Measurements from ENCODE around the gene NR2E3. TPM values are rescaled to one million over a fixed set of nuclear protein-coding genes. Genes with fewer than 3 reads are reported as not detected.

The NR2E3 gene
- total RNA-seq, 4 donors from 2014 or later = not detected

DNA sequence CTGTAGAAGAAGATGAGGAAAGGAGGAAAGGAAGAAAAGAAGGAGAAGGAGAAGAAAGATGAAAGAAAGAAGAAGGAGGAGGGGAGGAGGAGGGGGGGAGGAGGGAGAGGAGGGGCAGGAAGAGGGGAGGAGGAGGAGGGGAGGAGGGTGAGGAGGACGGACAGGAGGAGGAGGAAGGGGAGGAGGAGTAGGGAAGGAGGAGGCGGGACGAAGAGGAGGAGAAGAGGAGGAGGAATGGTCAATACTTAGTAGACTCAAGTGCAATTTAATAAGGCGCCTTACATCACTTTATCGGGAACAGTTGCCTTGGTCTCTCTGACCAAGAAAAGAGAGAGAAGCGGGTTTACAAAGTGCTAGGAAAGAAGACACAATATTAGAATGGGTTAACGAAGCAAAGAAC lies 23.7 kb upstream of the NR2E3 start:
- H3K4me3 ChIP-seq (ENCODE audit: low read depth, poor library complexity, severe bottlenecking) = no peak overlapping the region
- DNase-seq (ENCODE audit: low spot score in 2 of 2) = no peak
- intact Hi-C loops (cut with DNase I; ENCODE audit: low total_unique reads) = no loop called here
- WGBS, 2 donors = 81 to 88% methylated on average over 7 of the region's 7 CpGs
- TF ChIP-seq, protein P1, sequence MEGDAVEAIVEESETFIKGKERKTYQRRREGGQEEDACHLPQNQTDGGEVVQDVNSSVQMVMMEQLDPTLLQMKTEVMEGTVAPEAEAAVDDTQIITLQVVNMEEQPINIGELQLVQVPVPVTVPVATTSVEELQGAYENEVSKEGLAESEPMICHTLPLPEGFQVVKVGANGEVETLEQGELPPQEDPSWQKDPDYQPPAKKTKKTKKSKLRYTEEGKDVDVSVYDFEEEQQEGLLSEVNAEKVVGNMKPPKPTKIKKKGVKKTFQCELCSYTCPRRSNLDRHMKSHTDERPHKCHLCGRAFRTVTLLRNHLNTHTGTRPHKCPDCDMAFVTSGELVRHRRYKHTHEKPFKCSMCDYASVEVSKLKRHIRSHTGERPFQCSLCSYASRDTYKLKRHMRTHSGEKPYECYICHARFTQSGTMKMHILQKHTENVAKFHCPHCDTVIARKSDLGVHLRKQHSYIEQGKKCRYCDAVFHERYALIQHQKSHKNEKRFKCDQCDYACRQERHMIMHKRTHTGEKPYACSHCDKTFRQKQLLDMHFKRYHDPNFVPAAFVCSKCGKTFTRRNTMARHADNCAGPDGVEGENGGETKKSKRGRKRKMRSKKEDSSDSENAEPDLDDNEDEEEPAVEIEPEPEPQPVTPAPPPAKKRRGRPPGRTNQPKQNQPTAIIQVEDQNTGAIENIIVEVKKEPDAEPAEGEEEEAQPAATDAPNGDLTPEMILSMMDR (IDR thresholded peaks at IDR 0.05) = no peak
- no peak for TF ChIP-seq POLR2A (IDR thresholded peaks at IDR 0.05)

DNA sequence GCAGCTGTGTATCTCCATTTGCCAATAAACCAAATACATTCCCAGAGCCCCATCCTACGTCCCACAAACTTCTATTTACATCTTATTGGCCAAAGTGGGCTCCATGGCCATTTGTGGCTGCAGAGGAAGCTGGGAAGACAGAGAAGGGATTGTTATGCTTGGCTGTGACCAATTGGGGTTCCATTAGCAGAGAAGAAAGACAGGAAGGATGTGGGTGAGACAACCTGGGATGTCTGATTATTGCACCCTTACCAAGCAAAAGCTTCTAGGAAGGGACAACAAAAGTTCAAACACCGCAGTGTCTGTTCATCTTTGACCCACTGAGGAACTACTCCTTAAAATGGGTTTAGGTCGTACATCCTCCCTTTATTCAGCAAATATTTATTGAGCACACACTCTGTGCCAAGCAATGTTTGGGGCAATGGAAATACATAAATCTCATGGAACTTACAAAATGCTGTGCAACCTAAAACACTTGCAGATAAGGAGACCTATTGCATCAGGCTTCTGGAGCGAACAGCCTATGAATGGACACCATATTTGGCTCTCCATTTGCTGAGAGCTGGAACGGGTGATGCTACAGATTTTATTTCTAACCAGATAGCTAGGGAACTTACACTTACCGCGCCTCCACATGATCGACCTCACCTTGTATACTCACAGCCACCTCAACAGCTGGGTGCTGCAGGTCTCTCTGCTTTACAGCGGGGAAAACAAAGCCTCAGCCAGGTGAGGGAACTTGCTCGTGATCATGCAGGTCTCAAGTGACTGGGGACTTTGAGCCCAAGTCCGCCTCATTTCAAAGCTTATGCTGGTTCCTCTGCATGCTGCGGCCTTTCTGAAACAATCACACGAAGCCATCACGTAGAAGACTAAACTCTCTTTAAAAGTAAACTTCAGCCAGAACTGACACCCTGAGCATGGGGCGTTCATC lies 21.4 kb upstream of the NR2E3 start:
- no peak overlapping the region for H3K4me3 ChIP-seq (ENCODE audit: low read depth, poor library complexity, severe bottlenecking)
- TF ChIP-seq, protein P1 (IDR thresholded peaks at IDR 0.05) = no peak
- TF ChIP-seq POLR2A (IDR thresholded peaks at IDR 0.05) = no peak
- 89 to 92% methylated on average over 15 of the region's 15 CpGs for WGBS, 2 donors
- intact Hi-C loops (cut with DNase I; ENCODE audit: low total_unique reads) = no loop called here
- peak in 1 of 2 donors; percentile 60 for DNase-seq (ENCODE audit: low spot score in 2 of 2)

DNA sequence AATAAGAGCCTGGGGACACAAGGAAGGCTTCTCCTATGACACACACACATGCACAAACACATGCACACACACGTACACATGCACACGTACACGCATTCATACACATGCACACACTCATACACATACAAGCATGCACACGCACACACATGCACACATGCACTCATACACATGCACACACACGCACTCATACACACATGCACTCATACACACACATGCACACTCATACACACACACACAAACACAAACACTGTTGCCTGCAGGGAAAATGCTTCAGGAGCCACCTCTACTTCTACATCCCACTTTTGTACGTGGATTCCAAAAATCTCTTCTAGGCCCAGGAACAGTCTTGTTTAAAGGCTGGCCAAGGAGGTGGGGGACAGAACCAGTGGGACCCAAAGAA lies 20.7 kb upstream of the NR2E3 start:
- DNase-seq (ENCODE audit: low spot score in 2 of 2) = no peak
- WGBS, 2 donors = 89 to 96% methylated on average over 6 of the region's 6 CpGs
- no peak overlapping the region for H3K4me3 ChIP-seq (ENCODE audit: low read depth, poor library complexity, severe bottlenecking)
- intact Hi-C loops (cut with DNase I; ENCODE audit: low total_unique reads) = no loop called here
- TF ChIP-seq, protein P1 (IDR thresholded peaks at IDR 0.05) = no peak
- no peak for TF ChIP-seq POLR2A (IDR thresholded peaks at IDR 0.05)

DNA sequence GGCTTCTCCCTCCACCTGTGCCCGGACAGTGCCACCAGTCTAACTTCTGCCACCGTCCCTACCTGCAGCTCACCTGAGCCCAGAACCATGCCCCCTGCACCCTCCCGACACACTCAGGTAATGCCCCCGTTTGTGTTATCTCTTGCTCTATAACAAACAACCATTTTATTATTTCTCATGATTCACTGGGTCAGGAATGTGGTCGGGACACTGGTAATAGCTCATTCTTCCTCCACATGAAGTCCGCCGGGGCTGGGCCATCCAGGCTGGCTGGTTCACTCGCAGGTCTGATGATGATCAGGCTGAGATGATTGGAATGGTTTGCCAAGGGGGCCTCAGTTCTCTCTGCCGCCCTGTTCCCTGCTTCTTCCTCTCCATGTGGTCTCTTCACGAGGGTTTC lies 20.3 kb upstream of the NR2E3 start:
- intact Hi-C loops (cut with DNase I; ENCODE audit: low total_unique reads) = no loop called here
- DNase-seq (ENCODE audit: low spot score in 2 of 2) = peak in 1 of 2 donors; percentile 32
- TF ChIP-seq, protein P1 (IDR thresholded peaks at IDR 0.05) = no peak
- TF ChIP-seq POLR2A (IDR thresholded peaks at IDR 0.05) = no peak
- 73 to 75% methylated on average over 10 of the region's 10 CpGs for WGBS, 2 donors
- no peak overlapping the region for H3K4me3 ChIP-seq (ENCODE audit: low read depth, poor library complexity, severe bottlenecking)

DNA sequence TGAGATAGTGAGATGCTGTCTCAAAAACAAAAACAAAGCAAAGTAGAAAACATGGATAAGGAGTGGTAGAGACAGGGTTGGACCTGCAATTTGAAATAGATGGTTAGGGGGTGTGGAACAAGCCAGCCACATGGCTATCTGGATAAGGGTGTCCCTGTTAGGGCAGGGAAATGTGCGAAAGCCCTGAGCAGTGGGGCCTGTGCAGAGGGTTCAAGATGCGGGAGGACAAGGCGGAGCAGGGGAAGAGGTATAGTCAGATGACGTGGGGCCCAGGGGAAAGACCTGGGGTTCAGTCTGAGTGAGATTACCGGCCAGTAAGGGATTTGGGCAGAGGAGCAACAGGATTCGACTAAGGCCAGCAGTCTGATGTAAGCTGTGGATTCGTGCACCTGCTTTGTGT lies 18.4 kb upstream of the NR2E3 start:
- 87 to 92% methylated on average over 7 of the region's 7 CpGs for WGBS, 2 donors
- no peak overlapping the region for H3K4me3 ChIP-seq (ENCODE audit: low read depth, poor library complexity, severe bottlenecking)
- intact Hi-C loops (cut with DNase I; ENCODE audit: low total_unique reads) = no loop called here
- no peak for TF ChIP-seq POLR2A (IDR thresholded peaks at IDR 0.05)
- TF ChIP-seq, protein P1 (IDR thresholded peaks at IDR 0.05) = no peak
- DNase-seq (ENCODE audit: low spot score in 2 of 2) = peak in 1 of 2 donors; percentile 48

Measured in lower leg skin (tissue), 4 donors.